SK-N-SH (cell line): Measurements from ENCODE around the gene HDGFL2. TPM values are rescaled to one million over a fixed set of nuclear protein-coding genes. Genes with fewer than 3 reads are reported as not detected.

Source experiments
- CTCF ChIA-PET: fragments of 300-600, 350-600 bp; formaldehyde crosslinking; extraction: SDS; loops from one replicate; lab custom pipeline; 2021; lab: Yijun Ruan, JAX
- POLR2A ChIA-PET: fragments of 350-600 bp; sonication (Branson Sonifier 250); formaldehyde crosslinking; extraction: SDS; loops from one replicate; lab custom pipeline; 2020; ENCODE audit warnings: antibody characterized with exemption, inconsistent platforms; lab: Yijun Ruan, JAX
- DNase-seq: peaks from one replicate; pipeline ENCODE4 v3.0.0; 2012
- H2AFZ ChIP-seq: fragments of 200-600 bp; sonication (generic); 2 replicates; pipeline ENCODE4 v1.8.1; 2016; ENCODE audit warnings: antibody characterized with exemption, mild to moderate bottlenecking, low read depth
- H3F3A ChIP-seq: fragments of 200-600 bp; sonication (generic); replicated peaks from 2 replicates; pipeline ENCODE3; 2016; ENCODE audit warnings: antibody characterized with exemption, mild to moderate bottlenecking; ENCODE audit not compliant: insufficient read depth
- H3K27ac ChIP-seq, 2 experiments: fragments of 200-500 bp in 1 of 2; fragments of 200-600 bp in 1 of 2; sonication (Bioruptor generic) in 1 of 2; sonication (generic), shearing (Covaris generic) in 1 of 2; 2 replicates each; pipeline versions ENCODE4 v1.5.1 to v1.6.1; 2014 to 2016; ENCODE audit warnings: low read depth in 2 of 2, inconsistent platforms in 1 of 2, low read length in 1 of 2, mild to moderate bottlenecking in 1 of 2, mixed read lengths in 1 of 2
- H3K27me3 ChIP-seq: fragments of 200-600 bp; sonication (generic), shearing (Covaris generic); 2 replicates; pipeline ENCODE4 v1.6.1; 2016; ENCODE audit warnings: mixed run types; ENCODE audit not compliant: insufficient read depth
- H3K36me3 ChIP-seq, 2 experiments: fragments of 200-500 bp in 1 of 2; fragments of 200-600 bp in 1 of 2; sonication (Bioruptor generic) in 1 of 2; sonication (generic) in 1 of 2; replicated peaks in 1 of 2; 2 replicates each; pipeline versions ENCODE3 to v1.5.1; 2014 to 2016; ENCODE audit warnings: low read length in 1 of 2, mild to moderate bottlenecking in 1 of 2; ENCODE audit not compliant: insufficient read depth in 2 of 2, control insufficient read depth in 1 of 2
- H3K4me1 ChIP-seq, 2 experiments: fragments of 200-500 bp in 1 of 2; fragments of 200-600 bp in 1 of 2; sonication (Bioruptor generic) in 1 of 2; sonication (generic), shearing (Covaris generic) in 1 of 2; 2 replicates each; pipeline versions ENCODE4 v1.5.1 to v1.6.1; 2014 to 2016; ENCODE audit warnings: low read depth in 1 of 2, low read length in 1 of 2, mixed run types in 1 of 2; ENCODE audit not compliant: insufficient read depth in 2 of 2, control insufficient read depth in 1 of 2
- H3K4me2 ChIP-seq: fragments of 200-600 bp; sonication (generic), shearing (Covaris generic); 2 replicates; pipeline ENCODE4 v1.6.1; 2017; ENCODE audit warnings: mixed run types
- H3K4me3 ChIP-seq, 2 experiments: fragments of 200-500 bp in 1 of 2; fragments of 200-600 bp in 1 of 2; sonication (Bioruptor generic) in 1 of 2; sonication (generic), shearing (Covaris generic) in 1 of 2; 2 replicates each; pipeline versions ENCODE4 v1.5.1 to v1.8.1; 2014 to 2016; ENCODE audit warnings: low read depth in 2 of 2, inconsistent platforms in 1 of 2, low read length in 1 of 2, mild to moderate bottlenecking in 1 of 2, mixed read lengths in 1 of 2, moderate library complexity in 1 of 2
- H3K79me2 ChIP-seq: fragments of 200-600 bp; sonication (generic); 2 replicates; pipeline ENCODE4 v1.8.1; 2017; ENCODE audit warnings: mild to moderate bottlenecking; ENCODE audit not compliant: insufficient read depth
- H3K9ac ChIP-seq: fragments of 200-600 bp; sonication (generic); 2 replicates; pipeline ENCODE4 v1.6.1; 2017; ENCODE audit warnings: mixed run types
- H3K9me2 ChIP-seq: fragments of 200-600 bp; sonication (generic); 2 replicates; pipeline ENCODE4 v1.6.1; 2017; ENCODE audit warnings: mixed run types
- H3K9me3 ChIP-seq: fragments of 200-600 bp; sonication (generic); 2 replicates; pipeline ENCODE4 v1.6.1; 2017; ENCODE audit warnings: mixed run types, mild to moderate bottlenecking, moderate library complexity
- H4K20me1 ChIP-seq: fragments of 200-600 bp; sonication (generic); 2 replicates; pipeline ENCODE4 v1.6.1; 2017; ENCODE audit warnings: mild to moderate bottlenecking, mixed run types; ENCODE audit not compliant: insufficient read depth
- ELF1 ChIP-seq: IDR thresholded peaks from 2 replicates; pipeline ENCODE4 v1.4.0; 2012
- EP300 ChIP-seq, 2 experiments: IDR thresholded peaks; 2 replicates each; pipeline versions ENCODE4 v1.4.0 to v1.6.1; 2012; ENCODE audit warnings: borderline replicate concordance in 1 of 2, low read depth in 1 of 2, low read length in 1 of 2
- EZH2phosphoT487 ChIP-seq: fragments of 200-600 bp; sonication (generic); IDR thresholded peaks from 2 replicates; pipeline ENCODE4 v1.6.1; 2017; ENCODE audit warnings: low read depth, mixed run types, mild to moderate bottlenecking, antibody characterized with exemption, moderate library complexity, borderline replicate concordance
- FOSL2 ChIP-seq: IDR thresholded peaks from 2 replicates; pipeline ENCODE4 v1.4.0; 2012; ENCODE audit warnings: low read depth, mild to moderate bottlenecking, moderate library complexity, borderline replicate concordance
- GABPA ChIP-seq: IDR thresholded peaks from 2 replicates; pipeline ENCODE4 v1.4.0; 2012; ENCODE audit warnings: low read depth, mild to moderate bottlenecking
- GATA2 ChIP-seq: sonication (generic); formaldehyde crosslinking; IDR thresholded peaks from 2 replicates; pipeline ENCODE4 v1.5.0; 2020; ENCODE audit warnings: mild to moderate bottlenecking, missing genetic modification reagents
- NFIC ChIP-seq: IDR thresholded peaks from 2 replicates; pipeline ENCODE4 v1.4.0; 2012; ENCODE audit warnings: borderline replicate concordance
- POLR2AphosphoS5 ChIP-seq: IDR thresholded peaks from 2 replicates; pipeline ENCODE4 v1.6.1; 2012; ENCODE audit warnings: low read depth, low read length
- RXRA ChIP-seq: IDR thresholded peaks from 2 replicates; pipeline ENCODE4 v1.4.0; 2012; ENCODE audit warnings: low read depth, mild to moderate bottlenecking, borderline replicate concordance
- SIN3A ChIP-seq: IDR thresholded peaks from 2 replicates; pipeline ENCODE4 v1.6.1; 2012; ENCODE audit warnings: low read depth, mild to moderate bottlenecking, low read length, moderate library complexity, borderline replicate concordance
- TCF12 ChIP-seq: IDR thresholded peaks from 2 replicates; pipeline ENCODE4 v1.4.0; 2012
- TEAD4 ChIP-seq: IDR thresholded peaks from 2 replicates; pipeline ENCODE4 v1.4.0; 2012; ENCODE audit warnings: mild to moderate bottlenecking, borderline replicate concordance; ENCODE audit not compliant: insufficient read depth
- YY1 ChIP-seq: IDR thresholded peaks from 2 replicates; pipeline ENCODE4 v1.4.0; 2012; ENCODE audit warnings: low read depth, mild to moderate bottlenecking
- WGBS: methylation state at CpG from one replicate; pipeline ENCODE4 v1.1.6; 2017; ENCODE audit warnings: low lambda C conversion rate; 5-methylcytosine and 5-hydroxymethylcytosine counted together
- polyA plus RNA-seq, 3 experiments: library from polyadenylated mRNA; depleted of rRNA; stranded (reverse); fragments of >200 nt; gene quantifications; 2 replicates each; pipeline ENCODE4 v1.2.3, GENCODE V29; 2012
- TF ChIP-seq, protein P1 (sequence below): IDR thresholded peaks from 2 replicates; pipeline ENCODE4 v1.4.0; 2012; ENCODE audit warnings: low read depth, borderline replicate concordance
- TF ChIP-seq, protein P2 (sequence below): IDR thresholded peaks from 2 replicates; pipeline ENCODE4 v1.6.1; 2012; ENCODE audit warnings: mild to moderate bottlenecking, low read depth, low read length, moderate library complexity
- TF ChIP-seq, protein P3 (sequence below): fragments of 200-600 bp; sonication (generic); IDR thresholded peaks from 2 replicates; pipeline ENCODE4 v1.6.1; 2017; ENCODE audit warnings: antibody characterized with exemption, mild to moderate bottlenecking, moderate library complexity
- TF ChIP-seq, protein P4 (sequence below): IDR thresholded peaks from 2 replicates; pipeline ENCODE4 v1.4.0; 2012; ENCODE audit warnings: low read depth
- TF ChIP-seq, protein P5 (sequence below): fragments of 150-350 bp; IDR thresholded peaks from 2 replicates; pipeline ENCODE4 v1.6.1; 2016; ENCODE audit warnings: mild to moderate bottlenecking, low read depth, low read length
- TF ChIP-seq, protein P6 (sequence below): IDR thresholded peaks from 2 replicates; pipeline ENCODE4 v1.4.0; 2012; ENCODE audit warnings: low read depth, borderline replicate concordance

The HDGFL2 gene
- polyA plus RNA-seq, 1 of the 3 experiments (the other 2 are of a cell fraction), result 77.8 TPM

DNA sequence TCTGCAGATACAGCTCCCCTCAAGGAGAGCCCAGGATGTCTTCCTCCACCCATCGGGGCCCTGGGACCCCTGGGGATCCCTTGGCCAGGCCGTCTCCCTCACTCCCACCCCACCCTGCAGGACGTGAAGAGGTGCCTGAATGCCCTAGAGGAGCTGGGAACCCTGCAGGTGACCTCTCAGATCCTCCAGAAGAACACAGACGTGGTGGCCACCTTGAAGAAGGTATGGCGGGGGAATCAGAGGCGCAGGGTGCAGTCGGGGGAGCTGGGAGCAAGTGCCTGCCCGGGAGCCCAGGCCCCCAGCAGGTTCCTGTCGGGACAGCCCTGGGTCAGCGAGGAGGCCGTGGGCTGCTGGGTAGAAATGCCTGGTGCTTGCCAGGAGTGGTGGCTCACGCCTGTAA is 26.6 kb downstream of the HDGFL2 start:
- Histone ChIP-seq H3K9me2 (no peaks in the 10 kb centered on the region), H3F3A (peaks cover 3% of the 10 kb centered on the region), H4K20me1 (no peaks in the 10 kb centered on the region), H3K4me2 (no peak overlapping the region), H3K4me3 (no peak overlapping the region), H3K9ac (no peak overlapping the region), H3K9me3 (no peaks in the 10 kb centered on the region), H3K4me1 (no peaks in the 10 kb centered on the region), H3K27ac (no peak overlapping the region), H3K27me3 (no peaks in the 10 kb centered on the region), H2AFZ (no peak overlapping the region), H3K36me3 (peaks cover 4 to 62% of the 10 kb centered on the region in 2 experiments), H3K79me2 (no peaks in the 10 kb centered on the region)
- 88% methylated on average over 12 of the region's 12 CpGs for WGBS
- no peak for DNase-seq
- CTCF ChIA-PET, result interaction anchor here (1.0 to 1.3 kb wide), 2 partner anchors 25 to 26 kb away, joined by 3 to 4 read pairs; no protein-coding TSS in a partner anchor
- POLR2A ChIA-PET, result no interaction called here
- no peak for TF ChIP-seq SIN3A
- TF ChIP-seq, protein P1, sequence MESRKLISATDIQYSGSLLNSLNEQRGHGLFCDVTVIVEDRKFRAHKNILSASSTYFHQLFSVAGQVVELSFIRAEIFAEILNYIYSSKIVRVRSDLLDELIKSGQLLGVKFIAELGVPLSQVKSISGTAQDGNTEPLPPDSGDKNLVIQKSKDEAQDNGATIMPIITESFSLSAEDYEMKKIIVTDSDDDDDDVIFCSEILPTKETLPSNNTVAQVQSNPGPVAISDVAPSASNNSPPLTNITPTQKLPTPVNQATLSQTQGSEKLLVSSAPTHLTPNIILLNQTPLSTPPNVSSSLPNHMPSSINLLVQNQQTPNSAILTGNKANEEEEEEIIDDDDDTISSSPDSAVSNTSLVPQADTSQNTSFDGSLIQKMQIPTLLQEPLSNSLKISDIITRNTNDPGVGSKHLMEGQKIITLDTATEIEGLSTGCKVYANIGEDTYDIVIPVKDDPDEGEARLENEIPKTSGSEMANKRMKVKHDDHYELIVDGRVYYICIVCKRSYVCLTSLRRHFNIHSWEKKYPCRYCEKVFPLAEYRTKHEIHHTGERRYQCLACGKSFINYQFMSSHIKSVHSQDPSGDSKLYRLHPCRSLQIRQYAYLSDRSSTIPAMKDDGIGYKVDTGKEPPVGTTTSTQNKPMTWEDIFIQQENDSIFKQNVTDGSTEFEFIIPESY, result no peak
- no peak for TF ChIP-seq FOSL2
- TF ChIP-seq EP300 (IDR thresholded peaks at IDR 0.05; ENCODE audit: borderline replicate concordance in 1 of 2, low read depth in 1 of 2, low read length in 1 of 2), result no peak
- TF ChIP-seq EZH2phosphoT487, result no peak
- TF ChIP-seq, protein P2, sequence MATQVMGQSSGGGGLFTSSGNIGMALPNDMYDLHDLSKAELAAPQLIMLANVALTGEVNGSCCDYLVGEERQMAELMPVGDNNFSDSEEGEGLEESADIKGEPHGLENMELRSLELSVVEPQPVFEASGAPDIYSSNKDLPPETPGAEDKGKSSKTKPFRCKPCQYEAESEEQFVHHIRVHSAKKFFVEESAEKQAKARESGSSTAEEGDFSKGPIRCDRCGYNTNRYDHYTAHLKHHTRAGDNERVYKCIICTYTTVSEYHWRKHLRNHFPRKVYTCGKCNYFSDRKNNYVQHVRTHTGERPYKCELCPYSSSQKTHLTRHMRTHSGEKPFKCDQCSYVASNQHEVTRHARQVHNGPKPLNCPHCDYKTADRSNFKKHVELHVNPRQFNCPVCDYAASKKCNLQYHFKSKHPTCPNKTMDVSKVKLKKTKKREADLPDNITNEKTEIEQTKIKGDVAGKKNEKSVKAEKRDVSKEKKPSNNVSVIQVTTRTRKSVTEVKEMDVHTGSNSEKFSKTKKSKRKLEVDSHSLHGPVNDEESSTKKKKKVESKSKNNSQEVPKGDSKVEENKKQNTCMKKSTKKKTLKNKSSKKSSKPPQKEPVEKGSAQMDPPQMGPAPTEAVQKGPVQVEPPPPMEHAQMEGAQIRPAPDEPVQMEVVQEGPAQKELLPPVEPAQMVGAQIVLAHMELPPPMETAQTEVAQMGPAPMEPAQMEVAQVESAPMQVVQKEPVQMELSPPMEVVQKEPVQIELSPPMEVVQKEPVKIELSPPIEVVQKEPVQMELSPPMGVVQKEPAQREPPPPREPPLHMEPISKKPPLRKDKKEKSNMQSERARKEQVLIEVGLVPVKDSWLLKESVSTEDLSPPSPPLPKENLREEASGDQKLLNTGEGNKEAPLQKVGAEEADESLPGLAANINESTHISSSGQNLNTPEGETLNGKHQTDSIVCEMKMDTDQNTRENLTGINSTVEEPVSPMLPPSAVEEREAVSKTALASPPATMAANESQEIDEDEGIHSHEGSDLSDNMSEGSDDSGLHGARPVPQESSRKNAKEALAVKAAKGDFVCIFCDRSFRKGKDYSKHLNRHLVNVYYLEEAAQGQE, result no peak
- no peak for TF ChIP-seq TEAD4
- no peak for TF ChIP-seq ELF1
- TF ChIP-seq, protein P3, sequence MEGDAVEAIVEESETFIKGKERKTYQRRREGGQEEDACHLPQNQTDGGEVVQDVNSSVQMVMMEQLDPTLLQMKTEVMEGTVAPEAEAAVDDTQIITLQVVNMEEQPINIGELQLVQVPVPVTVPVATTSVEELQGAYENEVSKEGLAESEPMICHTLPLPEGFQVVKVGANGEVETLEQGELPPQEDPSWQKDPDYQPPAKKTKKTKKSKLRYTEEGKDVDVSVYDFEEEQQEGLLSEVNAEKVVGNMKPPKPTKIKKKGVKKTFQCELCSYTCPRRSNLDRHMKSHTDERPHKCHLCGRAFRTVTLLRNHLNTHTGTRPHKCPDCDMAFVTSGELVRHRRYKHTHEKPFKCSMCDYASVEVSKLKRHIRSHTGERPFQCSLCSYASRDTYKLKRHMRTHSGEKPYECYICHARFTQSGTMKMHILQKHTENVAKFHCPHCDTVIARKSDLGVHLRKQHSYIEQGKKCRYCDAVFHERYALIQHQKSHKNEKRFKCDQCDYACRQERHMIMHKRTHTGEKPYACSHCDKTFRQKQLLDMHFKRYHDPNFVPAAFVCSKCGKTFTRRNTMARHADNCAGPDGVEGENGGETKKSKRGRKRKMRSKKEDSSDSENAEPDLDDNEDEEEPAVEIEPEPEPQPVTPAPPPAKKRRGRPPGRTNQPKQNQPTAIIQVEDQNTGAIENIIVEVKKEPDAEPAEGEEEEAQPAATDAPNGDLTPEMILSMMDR, result no peak
- no peak for TF ChIP-seq GATA2 (CRISPR knock-in tag)
- TF ChIP-seq, protein P4, sequence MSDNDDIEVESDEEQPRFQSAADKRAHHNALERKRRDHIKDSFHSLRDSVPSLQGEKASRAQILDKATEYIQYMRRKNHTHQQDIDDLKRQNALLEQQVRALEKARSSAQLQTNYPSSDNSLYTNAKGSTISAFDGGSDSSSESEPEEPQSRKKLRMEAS, result no peak
- no peak for TF ChIP-seq POLR2AphosphoS5
- TF ChIP-seq GABPA, result no peak
- no peak for TF ChIP-seq NFIC
- no peak for TF ChIP-seq TCF12
- TF ChIP-seq, protein P5, sequence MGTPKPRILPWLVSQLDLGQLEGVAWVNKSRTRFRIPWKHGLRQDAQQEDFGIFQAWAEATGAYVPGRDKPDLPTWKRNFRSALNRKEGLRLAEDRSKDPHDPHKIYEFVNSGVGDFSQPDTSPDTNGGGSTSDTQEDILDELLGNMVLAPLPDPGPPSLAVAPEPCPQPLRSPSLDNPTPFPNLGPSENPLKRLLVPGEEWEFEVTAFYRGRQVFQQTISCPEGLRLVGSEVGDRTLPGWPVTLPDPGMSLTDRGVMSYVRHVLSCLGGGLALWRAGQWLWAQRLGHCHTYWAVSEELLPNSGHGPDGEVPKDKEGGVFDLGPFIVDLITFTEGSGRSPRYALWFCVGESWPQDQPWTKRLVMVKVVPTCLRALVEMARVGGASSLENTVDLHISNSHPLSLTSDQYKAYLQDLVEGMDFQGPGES, result no peak
- TF ChIP-seq YY1, result no peak
- no peak for TF ChIP-seq RXRA
- TF ChIP-seq, protein P6, sequence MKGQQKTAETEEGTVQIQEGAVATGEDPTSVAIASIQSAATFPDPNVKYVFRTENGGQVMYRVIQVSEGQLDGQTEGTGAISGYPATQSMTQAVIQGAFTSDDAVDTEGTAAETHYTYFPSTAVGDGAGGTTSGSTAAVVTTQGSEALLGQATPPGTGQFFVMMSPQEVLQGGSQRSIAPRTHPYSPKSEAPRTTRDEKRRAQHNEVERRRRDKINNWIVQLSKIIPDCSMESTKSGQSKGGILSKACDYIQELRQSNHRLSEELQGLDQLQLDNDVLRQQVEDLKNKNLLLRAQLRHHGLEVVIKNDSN, result no peak
